ENCODE measurements around the gene ZNF8. TPM values are rescaled to one million over a fixed set of nuclear protein-coding genes. Genes with fewer than 3 reads are reported as not detected.
"Not testable (repeated sequence)": the region's sequence is repeated elsewhere in the genome, so short reads cannot be mapped to it uniquely, and the experiment has no call there.

ZNF8 gene
- total and polyA plus RNA-seq, 2 donors (not counting 1 experiment from before 2014, with no cell fraction given): 2.6 to 5.6 TPM

- Histone ChIP-seq H3K36me3 (ENCODE audit: control insufficient read depth, insufficient read depth, low read length) (peaks cover 24% of the 10 kb centered on the region), H3K27ac (ENCODE audit: insufficient read depth, low read length) (no peak overlapping the region), H3K79me2 (ENCODE audit: control insufficient read depth, insufficient read depth, low read length) (no peaks in the 10 kb centered on the region), H3K27me3 (ENCODE audit: control insufficient read depth, insufficient read depth, low read length) (no peaks in the 10 kb centered on the region), H3K4me3 (replicated peaks in 1 of 4; ENCODE audit: control extremely low read depth in 1 of 4, insufficient read depth in 1 of 4, low read depth in 3 of 4, low read length in 4 of 4) (no peak overlapping the region), H3K4me1 (ENCODE audit: control insufficient read depth, extremely low read depth, insufficient read depth, low read length) (no peaks in the 10 kb centered on the region), H4K20me1 (ENCODE audit: control insufficient read depth, extremely low read depth, insufficient read depth, low read length) (no peaks in the 10 kb centered on the region), H3K9me3 (ENCODE audit: control insufficient read depth, insufficient read depth, low read depth, low read length) (peaks cover 2% of the 10 kb centered on the region), H3K4me2 (ENCODE audit: extremely low read depth, insufficient read depth, low read length) (no peak overlapping the region), H2AFZ (ENCODE audit: low read length) (no peak overlapping the region), H3K9ac (ENCODE audit: insufficient read depth, low read length) (no peak overlapping the region)
- TF ChIP-seq CTCF (conservative IDR thresholded peaks at IDR 0.05 in 1 of 2, IDR thresholded peaks at IDR 0.05 in 1 of 2; ENCODE audit: low read depth in 1 of 2, low read length in 2 of 2) (no peak), EZH2 (IDR thresholded peaks at IDR 0.05; ENCODE audit: low read length, missing control alignments) (no peak)
- DNase-seq (ENCODE audit: low read depth in 2 of 2): no peak
These were observed 35.4 kb upstream of the ZNF8 start for GRCh38 chr19:58243351-58243750.

GRCh38 chr19:58248886-58249285, 29.9 kb upstream of the ZNF8 start:
- no peaks in the 10 kb centered on the region for H3K4me1 ChIP-seq (ENCODE audit: control insufficient read depth, extremely low read depth, insufficient read depth, low read length)
- TF ChIP-seq EZH2 (IDR thresholded peaks at IDR 0.05; ENCODE audit: low read length, missing control alignments) (no peak), CTCF (conservative IDR thresholded peaks at IDR 0.05 in 1 of 2, IDR thresholded peaks at IDR 0.05 in 1 of 2; ENCODE audit: low read depth in 1 of 2, low read length in 2 of 2) (no peak)
- peaks cover 26% of the 10 kb centered on the region for H3K36me3 ChIP-seq (ENCODE audit: control insufficient read depth, insufficient read depth, low read length)
- no peak for DNase-seq (ENCODE audit: low read depth in 2 of 2)
- H3K27me3 ChIP-seq (ENCODE audit: control insufficient read depth, insufficient read depth, low read length): no peaks in the 10 kb centered on the region
- no peaks in the 10 kb centered on the region for H4K20me1 ChIP-seq (ENCODE audit: control insufficient read depth, extremely low read depth, insufficient read depth, low read length)
- H2AFZ ChIP-seq (ENCODE audit: low read length): no peak overlapping the region
- no peak overlapping the region for H3K27ac ChIP-seq (ENCODE audit: insufficient read depth, low read length)
- peaks cover 4% of the 10 kb centered on the region for H3K9me3 ChIP-seq (ENCODE audit: control insufficient read depth, insufficient read depth, low read depth, low read length)
- no peaks in the 10 kb centered on the region for H3K79me2 ChIP-seq (ENCODE audit: control insufficient read depth, insufficient read depth, low read length)
- no peak overlapping the region for H3K4me3 ChIP-seq (replicated peaks in 1 of 4; ENCODE audit: control extremely low read depth in 1 of 4, insufficient read depth in 1 of 4, low read depth in 3 of 4, low read length in 4 of 4)
- H3K4me2 ChIP-seq (ENCODE audit: extremely low read depth, insufficient read depth, low read length): no peak overlapping the region
- no peak overlapping the region for H3K9ac ChIP-seq (ENCODE audit: insufficient read depth, low read length)

GRCh38 chr19:58252102-58252685, 26.6 kb upstream of the ZNF8 start:
- TF ChIP-seq EZH2 (IDR thresholded peaks at IDR 0.05; ENCODE audit: low read length, missing control alignments): no peak
- no peak for TF ChIP-seq CTCF (conservative IDR thresholded peaks at IDR 0.05 in 1 of 2, IDR thresholded peaks at IDR 0.05 in 1 of 2; ENCODE audit: low read depth in 1 of 2, low read length in 2 of 2)
- Histone ChIP-seq H3K36me3 (ENCODE audit: control insufficient read depth, insufficient read depth, low read length) (peaks cover 14% of the 10 kb centered on the region), H3K4me3 (replicated peaks in 1 of 4; ENCODE audit: control extremely low read depth in 1 of 4, insufficient read depth in 1 of 4, low read depth in 3 of 4, low read length in 4 of 4) (no peak overlapping the region)

GRCh38 chr19:58258259-58258658, 20.5 kb upstream of the ZNF8 start:
- not testable (repeated sequence) for H3K27me3 ChIP-seq (ENCODE audit: control insufficient read depth, insufficient read depth, low read length); H3K79me2 ChIP-seq (ENCODE audit: control insufficient read depth, insufficient read depth, low read length); H3K4me3 ChIP-seq (replicated peaks in 1 of 4; ENCODE audit: control extremely low read depth in 1 of 4, insufficient read depth in 1 of 4, low read depth in 3 of 4, low read length in 4 of 4); H2AFZ ChIP-seq (ENCODE audit: low read length); DNase-seq (ENCODE audit: low read depth in 2 of 2); H4K20me1 ChIP-seq (ENCODE audit: control insufficient read depth, extremely low read depth, insufficient read depth, low read length); H3K27ac ChIP-seq (ENCODE audit: insufficient read depth, low read length); H3K4me2 ChIP-seq (ENCODE audit: extremely low read depth, insufficient read depth, low read length); H3K9ac ChIP-seq (ENCODE audit: insufficient read depth, low read length); H3K4me1 ChIP-seq (ENCODE audit: control insufficient read depth, extremely low read depth, insufficient read depth, low read length)
- peaks cover 20% of the 10 kb centered on the region for H3K9me3 ChIP-seq (ENCODE audit: control insufficient read depth, insufficient read depth, low read depth, low read length)
- H3K36me3 ChIP-seq (ENCODE audit: control insufficient read depth, insufficient read depth, low read length): peaks cover 12% of the 10 kb centered on the region

More at GRCh38 chr19:58252102-58252685, 26.6 kb upstream of the ZNF8 start:
- H3K79me2 ChIP-seq (ENCODE audit: control insufficient read depth, insufficient read depth, low read length): no peaks in the 10 kb centered on the region
- DNase-seq (ENCODE audit: low read depth in 2 of 2): peak in 1 of 2 donors; percentile 21
- peaks cover 2% of the 10 kb centered on the region for H3K9me3 ChIP-seq (ENCODE audit: control insufficient read depth, insufficient read depth, low read depth, low read length)
- no peak overlapping the region for H2AFZ ChIP-seq (ENCODE audit: low read length)
- H3K9ac ChIP-seq (ENCODE audit: insufficient read depth, low read length): no peak overlapping the region
- no peak overlapping the region for H3K4me2 ChIP-seq (ENCODE audit: extremely low read depth, insufficient read depth, low read length)
- H4K20me1 ChIP-seq (ENCODE audit: control insufficient read depth, extremely low read depth, insufficient read depth, low read length): no peaks in the 10 kb centered on the region
- no peak overlapping the region for H3K27ac ChIP-seq (ENCODE audit: insufficient read depth, low read length)
- H3K27me3 ChIP-seq (ENCODE audit: control insufficient read depth, insufficient read depth, low read length): no peaks in the 10 kb centered on the region
- H3K4me1 ChIP-seq (ENCODE audit: control insufficient read depth, extremely low read depth, insufficient read depth, low read length): no peaks in the 10 kb centered on the region
